ENCODE measurements around the gene SMAD2.

DNA sequence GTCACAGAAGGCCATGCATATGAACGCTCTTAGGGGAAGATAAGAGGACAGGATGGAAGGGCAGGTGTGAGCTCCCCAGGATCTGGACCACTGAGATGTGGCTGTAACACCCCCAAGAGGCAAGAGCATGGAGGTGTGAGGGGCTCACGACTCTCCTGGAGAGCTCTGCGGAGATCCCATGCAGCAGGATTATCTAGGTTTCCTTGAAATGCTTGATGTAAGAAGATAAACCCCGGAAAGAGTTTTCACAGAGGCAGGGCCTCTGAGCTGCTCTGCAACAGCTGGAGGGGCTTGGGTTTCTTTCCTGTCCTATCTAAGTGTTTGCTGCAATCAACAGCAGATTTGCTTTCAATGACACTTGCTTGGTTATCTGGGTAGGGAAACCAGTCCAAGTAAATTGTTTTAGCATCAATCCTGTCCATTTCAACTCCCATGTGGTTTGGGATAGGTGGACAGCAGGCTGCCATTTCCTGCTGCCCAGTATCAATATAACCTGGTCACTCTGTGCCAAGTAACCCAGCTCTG lies 138.9 kb downstream of the SMAD2 start:
- no peak for TF ChIP-seq EZH2phosphoT487 (IDR thresholded peaks at IDR 0.05; ENCODE audit: borderline replicate concordance)
- TF ChIP-seq, protein P1, sequence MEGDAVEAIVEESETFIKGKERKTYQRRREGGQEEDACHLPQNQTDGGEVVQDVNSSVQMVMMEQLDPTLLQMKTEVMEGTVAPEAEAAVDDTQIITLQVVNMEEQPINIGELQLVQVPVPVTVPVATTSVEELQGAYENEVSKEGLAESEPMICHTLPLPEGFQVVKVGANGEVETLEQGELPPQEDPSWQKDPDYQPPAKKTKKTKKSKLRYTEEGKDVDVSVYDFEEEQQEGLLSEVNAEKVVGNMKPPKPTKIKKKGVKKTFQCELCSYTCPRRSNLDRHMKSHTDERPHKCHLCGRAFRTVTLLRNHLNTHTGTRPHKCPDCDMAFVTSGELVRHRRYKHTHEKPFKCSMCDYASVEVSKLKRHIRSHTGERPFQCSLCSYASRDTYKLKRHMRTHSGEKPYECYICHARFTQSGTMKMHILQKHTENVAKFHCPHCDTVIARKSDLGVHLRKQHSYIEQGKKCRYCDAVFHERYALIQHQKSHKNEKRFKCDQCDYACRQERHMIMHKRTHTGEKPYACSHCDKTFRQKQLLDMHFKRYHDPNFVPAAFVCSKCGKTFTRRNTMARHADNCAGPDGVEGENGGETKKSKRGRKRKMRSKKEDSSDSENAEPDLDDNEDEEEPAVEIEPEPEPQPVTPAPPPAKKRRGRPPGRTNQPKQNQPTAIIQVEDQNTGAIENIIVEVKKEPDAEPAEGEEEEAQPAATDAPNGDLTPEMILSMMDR (conservative IDR thresholded peaks at IDR 0.05; ENCODE audit: low read length): no peak

Data from Loucy (cell line).